Esophagus squamous epithelium (tissue), 4 donors: ENCODE results near the gene C18orf32.
"Not testable (repeated sequence)": the region's sequence is repeated elsewhere in the genome, so short reads cannot be mapped to it uniquely, and the experiment has no call there.

Source experiments
- CTCF ChIP-seq, 6 experiments: fragments of 450-650 bp in 4 of 6; fragments of 200-600 bp in 2 of 6; sonication (generic) in 2 of 6; IDR thresholded peaks; one replicate each; pipeline ENCODE4 v1.5.1; 2016 to 2019; ENCODE audit warnings: antibody characterized with exemption in 6 of 6, mild to moderate bottlenecking in 4 of 6, moderate library complexity in 4 of 6
- POLR2A ChIP-seq, 4 donors: fragments of 450-650 bp; IDR thresholded peaks; one replicate each; pipeline ENCODE4 v1.6.1; 2017; ENCODE audit warnings: antibody characterized with exemption in 4 of 4, mild to moderate bottlenecking in 4 of 4, moderate library complexity in 3 of 4

- TF ChIP-seq CTCF, POLR2A (IDR thresholded peaks at IDR 0.05): not testable (repeated sequence)
These were observed 28.0 kb upstream of the C18orf32 start for GRCh38 chr18:49515003-49515402.
